ENCODE measurements around the gene BRINP1. TPM values are rescaled to one million over a fixed set of nuclear protein-coding genes. Genes with fewer than 3 reads are reported as not detected.

The BRINP1 gene
- total RNA-seq, 1 experiment from 2014 or later: not detected

- intact Hi-C loops (cut with micrococcal nuclease; ENCODE audit: unreplicated experiment): no loop called here
- in situ Hi-C loops (cut with HindIII; ENCODE audit: low pct_unique_long_range_greater_than_20kb, low sequenced_read_pairs): no loop called here
- H3K4me3 ChIP-seq (ENCODE audit: low read depth in 2 of 2, low read length in 2 of 2): no peak overlapping the region
- CTCF ChIA-PET: no interaction called here
- TF ChIP-seq SIN3A (IDR thresholded peaks at IDR 0.05; ENCODE audit: borderline replicate concordance, insufficient read depth, low read depth, low read length) (no peak), CTCF (IDR thresholded peaks at IDR 0.05) (no peak), POLR2AphosphoS5 (IDR thresholded peaks at IDR 0.05; ENCODE audit: low read depth, low read length) (no peak), TCF7L2 (IDR thresholded peaks at IDR 0.05; ENCODE audit: low read depth, low read length) (no peak)
- TF ChIP-seq, protein P1, sequence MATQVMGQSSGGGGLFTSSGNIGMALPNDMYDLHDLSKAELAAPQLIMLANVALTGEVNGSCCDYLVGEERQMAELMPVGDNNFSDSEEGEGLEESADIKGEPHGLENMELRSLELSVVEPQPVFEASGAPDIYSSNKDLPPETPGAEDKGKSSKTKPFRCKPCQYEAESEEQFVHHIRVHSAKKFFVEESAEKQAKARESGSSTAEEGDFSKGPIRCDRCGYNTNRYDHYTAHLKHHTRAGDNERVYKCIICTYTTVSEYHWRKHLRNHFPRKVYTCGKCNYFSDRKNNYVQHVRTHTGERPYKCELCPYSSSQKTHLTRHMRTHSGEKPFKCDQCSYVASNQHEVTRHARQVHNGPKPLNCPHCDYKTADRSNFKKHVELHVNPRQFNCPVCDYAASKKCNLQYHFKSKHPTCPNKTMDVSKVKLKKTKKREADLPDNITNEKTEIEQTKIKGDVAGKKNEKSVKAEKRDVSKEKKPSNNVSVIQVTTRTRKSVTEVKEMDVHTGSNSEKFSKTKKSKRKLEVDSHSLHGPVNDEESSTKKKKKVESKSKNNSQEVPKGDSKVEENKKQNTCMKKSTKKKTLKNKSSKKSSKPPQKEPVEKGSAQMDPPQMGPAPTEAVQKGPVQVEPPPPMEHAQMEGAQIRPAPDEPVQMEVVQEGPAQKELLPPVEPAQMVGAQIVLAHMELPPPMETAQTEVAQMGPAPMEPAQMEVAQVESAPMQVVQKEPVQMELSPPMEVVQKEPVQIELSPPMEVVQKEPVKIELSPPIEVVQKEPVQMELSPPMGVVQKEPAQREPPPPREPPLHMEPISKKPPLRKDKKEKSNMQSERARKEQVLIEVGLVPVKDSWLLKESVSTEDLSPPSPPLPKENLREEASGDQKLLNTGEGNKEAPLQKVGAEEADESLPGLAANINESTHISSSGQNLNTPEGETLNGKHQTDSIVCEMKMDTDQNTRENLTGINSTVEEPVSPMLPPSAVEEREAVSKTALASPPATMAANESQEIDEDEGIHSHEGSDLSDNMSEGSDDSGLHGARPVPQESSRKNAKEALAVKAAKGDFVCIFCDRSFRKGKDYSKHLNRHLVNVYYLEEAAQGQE (IDR thresholded peaks at IDR 0.05; ENCODE audit: insufficient read depth in 1 of 2, low read depth in 2 of 2, low read length in 1 of 2): no peak
- no peaks in the 10 kb centered on the region for H3K36me3 ChIP-seq (ENCODE audit: control insufficient read depth, insufficient read depth, low read length)
- BruUV-seq (replicated peaks): no TSS peak
- no peaks in the 10 kb centered on the region for H3K4me1 ChIP-seq (ENCODE audit: control insufficient read depth, insufficient read depth, low read length)
- ATAC-seq (no peak), DNase-seq (ENCODE audit: low read depth, low spot score) (no peak)
- POLR2A ChIA-PET: no interaction called here
- H3K27ac ChIP-seq (ENCODE audit: low read length): no peak overlapping the region
- H3K9me3 ChIP-seq (ENCODE audit: control insufficient read depth, insufficient read depth, low read depth, low read length): no peaks in the 10 kb centered on the region
- H3K27me3 ChIP-seq (ENCODE audit: control insufficient read depth, insufficient read depth, low read length): no peaks in the 10 kb centered on the region
Observed at GRCh38 chr9:119282476-119283077, 86.7 kb downstream of the BRINP1 start.

- Histone ChIP-seq H3K9me3 (ENCODE audit: control insufficient read depth, insufficient read depth, low read depth, low read length) (no peaks in the 10 kb centered on the region), H3K4me3 (ENCODE audit: low read depth in 2 of 2, low read length in 2 of 2) (no peak overlapping the region), H3K36me3 (ENCODE audit: control insufficient read depth, insufficient read depth, low read length) (no peaks in the 10 kb centered on the region), H3K27ac (ENCODE audit: low read length) (no peak overlapping the region), H3K27me3 (ENCODE audit: control insufficient read depth, insufficient read depth, low read length) (no peaks in the 10 kb centered on the region), H3K4me1 (ENCODE audit: control insufficient read depth, insufficient read depth, low read length) (no peaks in the 10 kb centered on the region)
- no peak for ATAC-seq
- POLR2A ChIA-PET: no interaction called here
- no TSS peak for BruUV-seq (replicated peaks)
- DNase-seq (ENCODE audit: low read depth, low spot score): no peak
- TF ChIP-seq, protein P1 (IDR thresholded peaks at IDR 0.05; ENCODE audit: insufficient read depth in 1 of 2, low read depth in 2 of 2, low read length in 1 of 2): no peak
- TF ChIP-seq POLR2AphosphoS5 (IDR thresholded peaks at IDR 0.05; ENCODE audit: low read depth, low read length): no peak
- TF ChIP-seq TCF7L2 (IDR thresholded peaks at IDR 0.05; ENCODE audit: low read depth, low read length): no peak
- TF ChIP-seq SIN3A (IDR thresholded peaks at IDR 0.05; ENCODE audit: borderline replicate concordance, insufficient read depth, low read depth, low read length): no peak
- TF ChIP-seq CTCF (IDR thresholded peaks at IDR 0.05): no peak
- in situ Hi-C loops (cut with HindIII; ENCODE audit: low pct_unique_long_range_greater_than_20kb, low sequenced_read_pairs): no loop called here
- CTCF ChIA-PET: no interaction called here
- intact Hi-C loops (cut with micrococcal nuclease; ENCODE audit: unreplicated experiment): no loop called here
Observed at GRCh38 chr9:119280740-119281485, 88.3 kb downstream of the BRINP1 start.

Measured in Panc1 (cell line).